ENCODE results near the gene SCPEP1. TPM values are rescaled to one million over a fixed set of nuclear protein-coding genes. Genes with fewer than 3 reads are reported as not detected.
"Not testable (repeated sequence)": the region's sequence is repeated elsewhere in the genome, so short reads cannot be mapped to it uniquely, and the experiment has no call there.

The SCPEP1 gene
- total RNA-seq, 1 donor = 8.3 TPM

DNA sequence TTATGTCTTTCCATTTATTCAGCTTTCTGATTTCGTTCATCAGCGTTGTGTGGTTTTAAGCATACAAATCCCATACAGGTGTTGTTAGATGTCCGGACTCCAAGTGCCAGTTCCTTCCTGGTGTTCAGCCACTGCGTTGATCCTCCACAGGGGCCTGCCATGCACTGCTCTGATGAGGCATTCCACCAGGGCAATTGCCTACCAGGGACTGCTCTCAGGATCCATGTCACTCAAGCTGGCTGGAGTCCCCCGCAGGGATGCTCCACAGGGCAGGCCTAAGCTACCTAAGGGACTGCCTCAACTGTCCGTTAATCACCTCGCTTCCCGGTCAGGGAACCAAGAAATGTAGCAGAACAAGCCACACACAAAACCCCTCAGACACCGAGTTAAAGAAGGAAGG lies 12.7 kb upstream of the SCPEP1 start:
- DNase-seq (ENCODE audit: low read depth in 2 of 3, low spot score in 2 of 3) = not testable (repeated sequence)

DNA sequence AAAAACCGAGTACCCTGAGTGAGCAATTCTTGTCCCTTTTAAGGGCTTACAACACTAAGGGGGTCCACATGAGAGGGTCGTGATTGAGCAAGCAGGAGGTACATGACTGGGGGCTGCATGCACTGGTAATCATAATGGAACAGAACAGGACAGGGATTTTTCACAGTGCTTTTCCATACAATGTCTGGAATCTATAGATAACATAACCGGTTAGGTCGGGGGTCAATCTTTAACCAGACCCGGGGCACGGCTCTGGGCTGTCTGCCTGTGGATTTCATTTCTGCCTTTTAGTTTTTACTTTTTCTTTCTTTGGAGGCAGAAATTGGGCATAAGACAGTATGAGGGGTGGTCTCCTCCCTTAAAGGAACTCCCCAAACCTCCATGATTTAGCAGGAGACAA lies 12.2 kb upstream of the SCPEP1 start:
- not testable (repeated sequence) for DNase-seq (ENCODE audit: low read depth in 2 of 3, low spot score in 2 of 3)

DNA sequence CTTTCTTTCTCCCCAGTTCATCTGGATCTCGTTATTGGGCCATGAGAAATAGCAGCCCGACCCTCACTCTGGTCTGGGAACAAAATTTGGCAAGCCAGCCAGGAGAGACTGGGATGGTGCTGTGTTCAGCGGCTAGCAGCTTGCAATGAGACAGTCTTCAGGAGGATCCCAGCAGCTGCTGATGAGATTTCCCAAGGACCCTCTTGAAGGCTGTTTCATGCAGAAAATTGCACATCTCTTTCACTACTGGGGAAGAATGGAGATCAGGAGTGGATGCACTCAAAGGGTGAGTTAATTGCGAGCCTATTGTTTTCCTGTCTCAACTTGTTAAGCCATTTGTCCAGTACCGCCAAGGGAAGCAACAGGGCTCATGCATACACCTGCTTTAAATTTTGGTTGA lies 11.6 kb upstream of the SCPEP1 start:
- no peak for DNase-seq (ENCODE audit: low read depth in 2 of 3, low spot score in 2 of 3)

DNA sequence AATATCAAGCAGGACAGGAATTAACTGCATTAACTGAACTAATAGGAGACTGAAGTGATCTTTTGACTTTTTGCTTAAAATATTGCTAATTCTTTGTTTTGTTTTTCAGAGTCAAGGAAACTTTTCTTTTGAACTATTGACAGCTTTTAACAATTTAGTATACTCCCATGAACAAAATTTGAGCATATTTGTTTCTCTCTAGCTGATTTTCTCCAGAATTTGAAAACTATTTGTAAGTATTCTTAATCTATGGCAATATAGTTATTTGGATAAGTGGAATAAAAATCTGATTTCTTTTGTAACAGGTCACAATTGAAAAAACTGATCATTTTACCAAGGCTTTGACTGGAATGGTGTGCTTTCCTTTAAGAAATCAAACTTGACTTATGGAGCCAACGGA lies 7.0 kb upstream of the SCPEP1 start:
- DNase-seq (ENCODE audit: low read depth in 2 of 3, low spot score in 2 of 3) = no peak

DNA sequence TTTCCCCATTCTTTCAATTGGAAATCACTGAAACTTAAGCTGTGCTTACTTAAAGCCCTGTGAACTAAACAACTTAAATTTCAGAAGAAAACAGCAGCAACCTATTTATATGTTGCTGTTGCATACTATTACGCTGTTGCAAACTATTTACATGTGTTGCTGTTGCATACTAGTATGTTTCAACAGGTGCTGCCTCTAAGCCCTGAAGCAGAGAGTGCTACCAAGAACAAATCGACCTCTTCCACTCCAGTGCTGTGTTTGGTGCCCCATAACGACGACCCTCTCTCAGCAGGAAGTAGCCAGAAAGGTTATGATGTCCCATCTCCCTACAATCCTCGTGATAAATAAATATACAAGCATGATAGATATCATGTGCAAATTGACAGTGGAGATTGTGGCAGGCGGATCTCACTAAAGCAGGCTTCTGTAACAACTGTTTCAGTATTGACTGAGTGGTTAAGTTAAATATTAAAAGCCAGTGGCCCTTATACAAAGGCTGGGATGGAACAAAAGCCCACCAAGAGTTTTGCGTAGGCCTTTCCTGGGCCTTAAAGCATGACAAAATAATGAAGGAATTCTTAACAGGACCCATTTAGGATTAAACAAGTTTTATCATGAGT lies 5.7 kb upstream of the SCPEP1 start:
- no peak for DNase-seq (ENCODE audit: low read depth in 2 of 3, low spot score in 2 of 3)

DNA sequence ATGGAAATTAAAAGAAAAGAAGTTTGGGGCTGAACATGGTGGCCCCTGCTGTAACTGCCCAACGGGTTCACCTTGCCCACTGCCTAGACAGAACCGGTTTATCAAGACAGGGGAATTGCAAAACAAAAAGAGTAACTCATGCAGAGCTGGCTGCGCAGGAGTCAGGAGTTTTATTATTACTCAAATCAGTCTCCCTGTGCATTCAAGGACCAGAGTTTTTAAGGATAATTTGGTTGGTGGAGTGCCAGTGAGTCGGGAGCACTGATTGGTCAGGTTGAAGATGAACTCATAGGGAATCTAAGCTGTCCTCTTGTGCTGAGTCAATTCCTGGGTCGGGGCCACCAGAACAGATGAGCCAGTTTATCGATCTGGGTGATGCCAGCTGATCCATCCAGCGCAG lies 4.4 kb upstream of the SCPEP1 start:
- DNase-seq (ENCODE audit: low read depth in 2 of 3, low spot score in 2 of 3) = no peak

DNA sequence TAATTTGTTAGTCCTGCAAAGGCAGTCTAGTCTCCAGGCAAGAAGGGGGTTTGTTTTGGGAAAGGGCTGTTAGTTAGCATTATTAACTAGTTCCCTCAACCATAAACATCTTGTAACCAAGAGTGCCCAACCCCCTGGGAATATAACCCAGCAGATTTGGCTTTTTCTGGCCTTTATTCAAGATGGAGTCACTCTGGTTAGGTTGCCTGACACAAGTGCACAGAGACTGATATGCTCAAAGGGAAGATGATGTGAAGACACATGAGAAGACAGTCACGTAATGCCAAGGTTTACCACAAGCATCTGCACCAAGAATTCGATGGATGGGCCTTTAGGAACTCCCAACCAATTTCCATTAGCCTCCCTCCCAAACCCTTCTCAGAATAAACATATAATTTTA lies 3.9 kb upstream of the SCPEP1 start:
- DNase-seq (ENCODE audit: low read depth in 2 of 3, low spot score in 2 of 3) = no peak

DNA sequence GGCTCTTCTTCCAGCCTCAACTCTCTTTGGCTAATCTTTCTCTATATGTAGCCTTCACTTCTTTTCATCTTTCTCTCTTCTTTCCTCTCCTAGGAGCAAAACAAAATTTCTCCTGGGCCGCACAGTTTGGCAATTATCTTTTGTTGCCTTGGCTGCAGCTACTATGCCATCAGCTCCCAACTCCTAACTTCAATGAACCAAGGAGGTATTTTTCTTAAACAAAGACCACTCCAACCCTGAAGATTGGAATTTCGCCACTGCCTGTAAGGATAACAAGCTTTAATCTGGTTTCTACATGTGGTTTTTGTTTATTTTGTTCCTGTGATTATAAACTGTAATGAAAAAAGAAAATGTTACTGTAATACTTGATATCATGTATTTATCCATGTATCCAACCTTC lies 2.3 kb upstream of the SCPEP1 start:
- DNase-seq (ENCODE audit: low read depth in 2 of 3, low spot score in 2 of 3) = no peak

DNA sequence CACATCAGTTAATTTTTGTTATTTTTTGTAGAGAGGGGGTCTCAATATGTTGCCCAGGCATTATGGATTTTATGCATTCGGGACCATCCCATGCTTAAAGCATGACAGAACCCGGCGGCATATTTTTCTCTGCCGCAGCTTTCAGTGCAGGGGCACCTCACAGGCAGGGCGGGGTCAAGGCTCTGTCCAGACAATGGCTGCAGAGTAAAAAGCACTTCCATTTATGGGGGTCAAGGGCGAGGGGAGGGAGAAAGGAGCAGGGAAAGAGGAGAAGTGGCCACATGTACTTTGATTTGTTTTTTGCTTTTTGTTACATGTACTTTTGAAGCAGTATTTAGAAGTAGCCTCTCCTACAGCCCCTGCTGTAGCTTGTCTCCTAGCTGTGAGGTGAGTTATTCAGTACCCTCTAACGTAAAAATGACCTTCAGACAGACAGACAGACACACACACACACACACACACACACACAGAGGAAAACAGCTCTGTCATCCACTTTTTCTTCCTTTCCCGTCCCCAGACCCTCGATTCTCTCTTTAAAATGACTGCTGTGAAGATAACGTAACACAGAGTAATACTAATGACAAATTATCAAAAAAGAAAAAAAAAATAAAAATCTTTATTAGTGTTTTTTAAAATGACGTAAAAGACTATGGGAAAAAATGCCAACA lies 856 bp upstream of the SCPEP1 start:
- DNase-seq (ENCODE audit: low read depth in 2 of 3, low spot score in 2 of 3) = peak in 1 of 3 donors; percentile 7

DNA sequence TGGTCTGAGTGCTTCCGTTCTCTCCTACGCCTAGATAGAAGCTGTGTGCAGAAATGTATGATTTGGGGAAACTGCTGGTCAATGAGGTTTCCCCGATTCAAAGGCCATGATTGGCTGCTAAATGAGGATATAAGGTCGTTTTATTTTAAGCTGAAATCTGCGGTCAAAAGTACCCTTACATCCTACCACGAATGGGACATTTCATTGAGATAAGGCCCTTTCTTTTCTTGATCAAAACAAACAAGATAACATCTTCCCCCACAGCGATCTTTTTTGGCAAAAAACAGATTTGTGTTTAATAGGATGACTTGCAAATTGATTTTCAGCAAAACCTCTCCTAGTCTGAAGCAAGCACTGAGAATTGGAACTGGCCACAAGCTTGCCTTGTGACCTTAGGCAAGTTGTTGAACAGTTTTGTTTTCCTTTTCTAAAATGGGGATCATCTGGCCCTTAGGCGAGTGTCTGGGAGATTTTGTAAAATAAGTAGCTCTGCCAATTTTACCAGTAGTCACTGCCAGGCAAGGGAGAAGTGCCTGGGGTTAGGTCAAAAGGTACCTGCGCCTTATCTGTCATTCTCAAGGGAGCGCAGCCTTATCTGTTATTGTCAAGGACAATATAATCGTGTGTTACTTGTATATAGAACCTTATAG lies 635 bp downstream of the SCPEP1 start:
- peak in 2 of 3 donors; percentile 21 to 52 for DNase-seq (ENCODE audit: low read depth in 2 of 3, low spot score in 2 of 3)

DNA sequence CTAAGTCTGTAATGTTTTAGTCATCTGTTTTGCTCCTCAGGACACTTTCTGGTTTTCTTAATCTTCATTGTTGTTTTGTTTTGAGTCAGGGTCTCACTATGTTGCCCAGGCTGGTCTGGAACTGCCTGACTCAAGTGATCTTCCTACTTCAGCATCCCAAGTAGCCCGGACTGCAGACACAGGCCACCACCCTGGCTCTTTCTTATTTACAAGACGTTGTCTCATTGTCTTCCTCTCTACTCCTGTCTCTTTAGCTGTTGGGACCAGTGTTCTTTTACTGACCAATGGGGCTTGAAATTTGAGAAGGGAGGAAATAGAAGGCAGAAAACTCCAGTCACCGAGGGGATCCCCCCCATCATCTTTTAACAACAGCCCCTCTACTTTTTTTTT lies 1.2 kb downstream of the SCPEP1 start:
- no peak for DNase-seq (ENCODE audit: low read depth in 2 of 3, low spot score in 2 of 3)

DNA sequence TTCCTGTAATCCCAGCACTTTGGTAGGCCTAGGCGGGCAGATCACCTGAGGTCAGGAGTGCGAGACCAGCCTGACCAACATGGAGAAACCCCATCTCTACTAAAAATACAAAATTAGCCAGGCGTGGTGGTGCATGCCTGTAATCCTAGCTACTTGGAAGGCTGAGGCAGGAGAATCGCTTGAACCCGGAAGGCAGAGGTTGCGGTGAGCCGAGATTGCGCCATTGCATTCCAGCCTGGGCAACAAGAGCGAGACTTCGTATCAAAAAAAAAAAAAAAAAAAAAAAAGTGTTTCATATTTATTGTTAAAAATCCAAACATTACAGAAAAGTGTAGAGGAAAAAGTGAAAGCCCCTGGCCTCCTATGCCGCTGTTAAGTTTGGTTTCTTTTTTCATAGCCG lies 2.6 kb downstream of the SCPEP1 start:
- DNase-seq (ENCODE audit: low read depth in 2 of 3, low spot score in 2 of 3) = not testable (repeated sequence)

DNA sequence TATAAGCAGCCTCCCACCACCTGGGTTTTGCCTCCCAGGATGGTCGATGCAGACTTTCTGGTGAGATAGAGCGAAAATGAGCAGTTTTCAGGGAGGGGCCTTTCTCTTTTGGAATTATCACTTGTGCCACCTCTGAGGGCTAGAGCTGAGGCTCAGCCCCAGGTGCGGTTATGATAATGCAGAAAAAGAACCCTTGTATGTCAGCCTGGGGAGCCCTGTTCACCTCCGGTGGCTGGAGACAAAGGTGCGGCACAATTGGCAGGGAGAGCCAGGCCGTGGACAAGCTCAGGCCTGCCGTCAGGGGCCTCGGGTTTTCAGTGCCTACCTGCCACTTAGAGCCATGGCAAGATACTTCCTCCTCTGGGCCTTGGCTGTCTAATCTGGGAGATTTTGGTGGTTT lies 4.4 kb downstream of the SCPEP1 start:
- DNase-seq (ENCODE audit: low read depth in 2 of 3, low spot score in 2 of 3) = no peak

DNA sequence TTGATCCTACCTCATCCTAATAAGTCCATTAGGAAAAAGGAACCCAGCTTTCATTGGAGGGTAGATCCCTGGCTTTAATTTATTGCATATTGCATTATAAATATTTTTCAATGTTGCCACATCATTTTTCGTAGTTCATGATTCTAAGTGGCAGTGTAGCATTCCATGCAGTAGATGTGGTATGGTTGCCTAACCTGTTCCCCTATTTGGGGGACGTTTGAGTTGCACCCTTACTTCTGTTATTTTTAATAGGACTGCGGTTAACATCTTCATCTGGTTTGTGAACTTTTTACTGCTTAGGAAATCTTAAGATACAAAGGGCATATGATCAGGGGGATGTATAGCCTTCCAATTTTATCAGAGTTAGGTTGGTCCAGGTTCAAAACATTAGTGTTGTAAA lies 5.4 kb downstream of the SCPEP1 start:
- no peak for DNase-seq (ENCODE audit: low read depth in 2 of 3, low spot score in 2 of 3)

DNA sequence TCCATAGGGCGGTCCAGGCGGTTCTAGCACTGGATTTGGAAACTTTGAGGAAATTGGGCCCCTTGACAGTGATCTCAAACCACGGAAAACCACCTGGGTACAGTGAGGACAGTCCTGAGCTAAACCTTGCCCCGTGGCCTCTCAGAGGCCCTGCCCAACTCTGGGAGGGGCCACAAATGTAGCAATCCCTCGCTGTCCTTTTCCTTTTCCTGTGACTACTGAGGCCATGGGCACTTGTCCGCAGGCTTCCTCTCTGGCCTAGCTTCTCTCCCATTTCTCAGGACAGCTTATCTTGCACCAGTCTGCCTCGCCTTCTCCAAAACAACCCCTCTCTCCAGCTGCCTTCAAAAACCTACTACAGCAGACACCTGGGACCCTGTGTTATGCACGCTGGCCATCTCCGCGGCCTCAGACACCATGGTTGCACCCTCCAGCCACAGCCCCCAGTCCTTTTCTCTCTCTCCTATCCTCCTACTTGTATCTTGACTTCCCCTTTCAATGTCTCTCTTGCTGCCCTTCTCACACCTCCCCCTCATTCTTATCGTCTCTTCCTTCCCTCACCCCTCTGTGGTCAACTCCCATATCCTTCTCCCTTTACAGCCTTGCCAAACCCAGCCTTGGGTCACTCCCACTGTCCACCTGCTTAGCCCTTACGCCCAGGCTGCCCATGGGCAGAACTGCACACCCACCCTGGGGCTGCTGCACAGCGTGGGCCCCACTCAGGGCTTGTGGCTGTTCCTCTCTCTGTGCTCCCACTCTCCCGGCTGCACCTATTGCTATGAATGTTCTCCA lies 7.6 kb downstream of the SCPEP1 start:
- no peak for DNase-seq (ENCODE audit: low read depth in 2 of 3, low spot score in 2 of 3)

DNA sequence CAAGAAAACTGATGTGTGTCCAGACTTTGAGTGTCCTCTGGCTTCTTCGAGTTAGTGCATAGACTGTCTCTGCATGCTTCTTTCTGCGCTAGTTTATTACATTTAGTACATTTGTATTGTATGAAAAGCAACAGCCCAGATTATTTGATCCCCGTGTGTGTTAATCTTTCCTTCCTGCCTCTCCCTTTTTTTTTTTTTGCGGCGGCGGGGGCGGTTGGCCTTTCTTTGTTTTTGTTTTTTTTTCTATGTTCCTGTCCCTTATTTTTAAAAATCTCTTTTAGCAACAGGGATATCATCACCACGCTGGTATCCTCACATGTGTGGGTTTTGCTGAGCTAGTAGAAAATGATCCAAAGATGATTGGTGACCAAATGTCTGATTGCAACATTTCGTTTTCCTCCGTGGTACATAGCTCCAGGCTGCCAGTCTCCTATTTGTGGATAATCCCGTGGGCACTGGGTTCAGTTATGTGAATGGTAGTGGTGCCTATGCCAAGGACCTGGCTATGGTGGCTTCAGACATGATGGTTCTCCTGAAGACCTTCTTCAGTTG lies 9.4 kb downstream of the SCPEP1 start:
- no peak for DNase-seq (ENCODE audit: low read depth in 2 of 3, low spot score in 2 of 3)

DNA sequence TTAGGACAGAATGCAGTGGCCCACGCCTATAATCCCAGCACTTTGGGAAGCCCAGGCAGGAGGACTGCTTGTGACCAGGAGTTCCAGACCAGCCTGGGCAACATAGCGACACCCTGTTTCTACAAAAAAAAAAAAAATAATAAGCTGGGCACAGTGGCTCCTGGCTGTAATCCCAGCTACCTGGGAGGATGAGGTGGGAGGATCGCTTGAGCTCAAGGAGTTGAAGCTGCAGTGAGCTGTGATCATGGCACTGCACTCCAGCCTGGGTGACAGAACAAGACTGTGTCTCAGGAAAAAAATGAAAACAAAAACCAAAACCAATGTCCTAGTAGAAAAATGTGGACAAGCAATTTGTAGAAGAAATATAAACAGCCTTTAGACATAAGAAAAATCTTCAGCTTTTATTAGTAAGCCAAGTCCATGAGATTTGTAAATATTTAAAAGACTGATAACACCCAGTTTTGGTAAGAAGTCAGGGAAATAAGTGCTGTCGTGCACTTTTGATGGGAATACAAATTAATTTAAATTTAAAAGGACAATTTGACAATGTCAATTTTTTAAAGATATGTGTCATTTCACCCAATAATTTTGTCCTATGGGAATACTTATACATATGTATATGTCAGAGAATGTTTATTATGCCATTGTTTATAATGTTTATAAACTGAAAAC lies 11.1 kb downstream of the SCPEP1 start:
- no peak for DNase-seq (ENCODE audit: low read depth in 2 of 3, low spot score in 2 of 3)

DNA sequence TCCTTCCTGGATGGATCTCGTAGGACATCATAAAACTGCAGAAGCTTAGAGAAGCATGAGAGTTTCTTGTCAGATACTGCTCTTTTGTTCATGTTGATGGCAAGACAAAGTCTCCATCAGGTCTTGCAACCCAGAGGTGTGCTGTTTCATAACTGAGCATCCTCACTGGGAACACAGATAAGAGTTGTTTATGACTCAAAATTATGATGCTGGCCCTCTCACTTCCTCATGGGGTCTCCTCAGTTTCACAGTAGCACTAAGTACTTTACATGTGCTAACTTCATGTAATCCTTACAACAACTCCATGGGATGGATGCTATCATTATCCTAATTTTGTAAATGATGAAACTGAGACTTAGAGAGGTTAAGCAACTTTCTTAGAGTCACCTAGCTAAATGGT lies 14.4 kb downstream of the SCPEP1 start:
- no peak for DNase-seq (ENCODE audit: low read depth in 2 of 3, low spot score in 2 of 3)

DNA sequence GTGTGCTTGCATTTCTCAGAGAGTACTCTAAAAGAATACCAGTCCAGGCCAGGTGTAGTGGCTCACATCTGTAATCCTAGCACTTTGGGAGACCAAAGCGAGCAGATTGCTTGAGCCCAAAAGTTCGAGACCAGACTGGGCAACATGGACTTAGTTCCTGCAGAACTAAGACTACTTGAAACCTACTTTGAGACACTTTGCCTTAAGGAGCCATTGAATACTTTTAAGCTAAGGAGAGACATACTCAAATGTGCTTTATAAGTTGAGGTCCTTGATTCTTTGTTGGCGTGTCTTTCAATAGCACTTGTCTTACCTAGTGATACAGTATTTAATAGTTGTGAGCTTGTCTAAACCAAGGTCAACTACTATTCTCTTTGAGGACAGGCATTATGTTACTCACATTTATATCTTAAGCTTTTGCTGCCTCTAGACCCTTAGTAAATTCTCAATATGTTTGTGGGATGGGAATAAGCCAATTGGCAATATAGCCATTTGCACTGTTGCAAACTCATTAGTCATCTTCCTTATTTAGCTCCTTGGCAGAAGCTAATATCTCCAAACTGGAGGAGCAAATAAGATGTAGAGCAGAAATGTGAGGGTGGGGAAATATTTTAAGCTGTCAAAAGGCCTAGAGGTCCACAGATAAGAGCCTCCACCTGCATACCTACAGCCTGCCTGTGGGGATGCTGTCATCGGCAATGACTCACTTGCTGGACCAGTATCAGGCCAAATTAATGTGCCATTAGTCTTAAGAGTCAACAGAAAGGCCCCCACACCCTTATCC lies 16.3 kb downstream of the SCPEP1 start:
- no peak for DNase-seq (ENCODE audit: low read depth in 2 of 3, low spot score in 2 of 3)

DNA sequence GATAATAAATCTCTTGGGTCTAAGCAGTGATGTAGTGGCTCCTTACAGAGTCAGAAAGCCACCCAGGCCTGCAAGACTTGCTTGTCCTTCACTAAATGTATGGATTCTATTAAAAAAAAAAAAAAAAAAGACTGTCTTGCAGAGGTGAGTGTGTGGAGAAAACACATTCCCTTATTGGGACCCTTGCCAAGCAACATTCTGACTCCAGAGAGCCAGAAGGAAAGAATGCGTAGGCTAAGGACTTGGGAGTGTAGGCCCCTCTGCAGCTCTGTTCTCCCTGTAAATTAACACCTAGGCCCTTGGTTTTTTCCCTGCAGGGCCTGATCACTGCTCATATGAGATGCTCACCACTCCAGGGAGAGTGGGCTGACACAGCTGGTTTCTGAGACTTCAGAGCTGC lies 17.8 kb downstream of the SCPEP1 start:
- DNase-seq (ENCODE audit: low read depth in 2 of 3, low spot score in 2 of 3) = no peak

Data from hematopoietic multipotent progenitor cell (in vitro differentiated cells).